ENCODE data around the gene IL16. TPM values are rescaled to one million over a fixed set of nuclear protein-coding genes. Genes with fewer than 3 reads are reported as not detected.

The IL16 gene
- total and polyA plus RNA-seq, 5 donors, result 3.1 to 5.1 (median 4.7) TPM

- WGBS, result 69% methylated on average over 2 of the region's 2 CpGs
- no peak overlapping the region for H3K4me3 ChIP-seq (ENCODE audit: low read length)
- intact Hi-C loops (cut with DNase I), result no loop called here
- H3K4me1 ChIP-seq (ENCODE audit: control insufficient read depth, insufficient read depth, low read length), result peaks cover 5% of the 10 kb centered on the region
- ATAC-seq (peak in 1 of 2 donors; percentile 37), DNase-seq (peak in 1 of 3 donors; percentile 60)
- no peaks in the 10 kb centered on the region for H3K27me3 ChIP-seq (ENCODE audit: control insufficient read depth, insufficient read depth)
- no peaks in the 10 kb centered on the region for H3K9me3 ChIP-seq (ENCODE audit: control insufficient read depth, low read length)
- H3K27ac ChIP-seq (ENCODE audit: low read length), result no peak overlapping the region
Measured at GRCh38 chr15:81174125-81174791, 22.4 kb upstream of the IL16 start.

- Histone ChIP-seq H3K9me3 (ENCODE audit: control insufficient read depth, low read length) (no peaks in the 10 kb centered on the region), H3K4me3 (ENCODE audit: low read length) (no peak overlapping the region), H3K4me1 (ENCODE audit: control insufficient read depth, insufficient read depth, low read length) (peaks cover 5% of the 10 kb centered on the region), H3K27me3 (ENCODE audit: control insufficient read depth, insufficient read depth) (no peaks in the 10 kb centered on the region), H3K27ac (ENCODE audit: low read length) (no peak overlapping the region)
- DNase-seq (no peak), ATAC-seq (no peak)
- WGBS, result 81% methylated on average over 1 of the region's 1 CpG
- intact Hi-C loops (cut with DNase I), result no loop called here
Measured at GRCh38 chr15:81174792-81175327, 21.8 kb upstream of the IL16 start.

- Histone ChIP-seq H3K27me3 (ENCODE audit: control insufficient read depth, insufficient read depth) (no peaks in the 10 kb centered on the region), H3K4me1 (ENCODE audit: control insufficient read depth, insufficient read depth, low read length) (peaks cover 5% of the 10 kb centered on the region), H3K4me3 (ENCODE audit: low read length) (no peak overlapping the region), H3K27ac (ENCODE audit: low read length) (no peak overlapping the region), H3K9me3 (ENCODE audit: control insufficient read depth, low read length) (no peaks in the 10 kb centered on the region)
- intact Hi-C loops (cut with DNase I), result no loop called here
- no peak for DNase-seq
- no peak for ATAC-seq
- 71% methylated on average over 1 of the region's 1 CpG for WGBS
Measured at GRCh38 chr15:81175496-81175895, 21.2 kb upstream of the IL16 start.

GRCh38 chr15:81176291-81176893 is 20.3 kb upstream of the IL16 start:
- H3K9me3 ChIP-seq (ENCODE audit: control insufficient read depth, low read length), result no peaks in the 10 kb centered on the region
- no peaks in the 10 kb centered on the region for H3K27me3 ChIP-seq (ENCODE audit: control insufficient read depth, insufficient read depth)
- 57% methylated on average over 16 of the region's 16 CpGs for WGBS
- H3K4me1 ChIP-seq (ENCODE audit: control insufficient read depth, insufficient read depth, low read length), result peaks cover 5% of the 10 kb centered on the region
- intact Hi-C loops (cut with DNase I), result no loop called here
- DNase-seq (peak; percentile 62 to 92 (median 87)), ATAC-seq (peak; percentile 83 to 91)
- no peak overlapping the region for H3K4me3 ChIP-seq (ENCODE audit: low read length)
- H3K27ac ChIP-seq (ENCODE audit: low read length), result peak overlapping the region; percentile 26

GRCh38 chr15:81178365-81178764 is 18.3 kb upstream of the IL16 start:
- Histone ChIP-seq H3K27ac (ENCODE audit: low read length) (no peak overlapping the region), H3K9me3 (ENCODE audit: control insufficient read depth, low read length) (no peaks in the 10 kb centered on the region), H3K4me1 (ENCODE audit: control insufficient read depth, insufficient read depth, low read length) (peaks cover 5% of the 10 kb centered on the region), H3K27me3 (ENCODE audit: control insufficient read depth, insufficient read depth) (no peaks in the 10 kb centered on the region), H3K4me3 (ENCODE audit: low read length) (no peak overlapping the region)
- ATAC-seq (no peak), DNase-seq (no peak)
- 82% methylated on average over 2 of the region's 2 CpGs for WGBS
- intact Hi-C loops (cut with DNase I), result no loop called here

GRCh38 chr15:81181220-81181619 is 15.5 kb upstream of the IL16 start:
- no peak overlapping the region for H3K4me3 ChIP-seq (ENCODE audit: low read length)
- H3K9me3 ChIP-seq (ENCODE audit: control insufficient read depth, low read length), result no peaks in the 10 kb centered on the region
- H3K4me1 ChIP-seq (ENCODE audit: control insufficient read depth, insufficient read depth, low read length), result no peaks in the 10 kb centered on the region
- H3K27me3 ChIP-seq (ENCODE audit: control insufficient read depth, insufficient read depth), result no peaks in the 10 kb centered on the region
- DNase-seq (no peak), ATAC-seq (no peak)
- 54% methylated on average over 3 of the region's 3 CpGs for WGBS
- H3K27ac ChIP-seq (ENCODE audit: low read length), result peak overlapping the region; percentile 24
- intact Hi-C loops (cut with DNase I), result no loop called here

GRCh38 chr15:81182031-81182755 is 14.5 kb upstream of the IL16 start:
- no peaks in the 10 kb centered on the region for H3K4me1 ChIP-seq (ENCODE audit: control insufficient read depth, insufficient read depth, low read length)
- H3K9me3 ChIP-seq (ENCODE audit: control insufficient read depth, low read length), result no peaks in the 10 kb centered on the region
- 47% methylated on average over 13 of the region's 13 CpGs for WGBS
- peak; percentile 23 to 34 for ATAC-seq
- H3K27ac ChIP-seq (ENCODE audit: low read length), result peak overlapping the region; percentile 79
- intact Hi-C loops (cut with DNase I), result no loop called here
- H3K4me3 ChIP-seq (ENCODE audit: low read length), result peak overlapping the region; percentile 2
- no peak for DNase-seq
- H3K27me3 ChIP-seq (ENCODE audit: control insufficient read depth, insufficient read depth), result no peaks in the 10 kb centered on the region

- intact Hi-C loops (cut with DNase I), result no loop called here
- Histone ChIP-seq H3K27me3 (ENCODE audit: control insufficient read depth, insufficient read depth) (no peaks in the 10 kb centered on the region), H3K27ac (ENCODE audit: low read length) (peak overlapping the region; percentile 49), H3K4me1 (ENCODE audit: control insufficient read depth, insufficient read depth, low read length) (no peaks in the 10 kb centered on the region), H3K9me3 (ENCODE audit: control insufficient read depth, low read length) (no peaks in the 10 kb centered on the region), H3K4me3 (ENCODE audit: low read length) (peak overlapping the region; percentile 2)
- DNase-seq (peak in 2 of 3 donors; percentile 61 to 66), ATAC-seq (peak; percentile 66 to 73)
- 32% methylated on average over 13 of the region's 13 CpGs for WGBS
Measured at GRCh38 chr15:81182756-81183438, 13.8 kb upstream of the IL16 start.

GRCh38 chr15:81183439-81183775 is 13.3 kb upstream of the IL16 start:
- WGBS, result 64% methylated on average over 4 of the region's 4 CpGs
- no peak for ATAC-seq
- Histone ChIP-seq H3K4me3 (ENCODE audit: low read length) (peak overlapping the region; percentile 2), H3K4me1 (ENCODE audit: control insufficient read depth, insufficient read depth, low read length) (no peaks in the 10 kb centered on the region), H3K27me3 (ENCODE audit: control insufficient read depth, insufficient read depth) (no peaks in the 10 kb centered on the region), H3K27ac (ENCODE audit: low read length) (peak overlapping the region; percentile 54), H3K9me3 (ENCODE audit: control insufficient read depth, low read length) (no peaks in the 10 kb centered on the region)
- no peak for DNase-seq
- intact Hi-C loops (cut with DNase I), result no loop called here

- Histone ChIP-seq H3K27ac (ENCODE audit: low read length) (no peak overlapping the region), H3K4me3 (ENCODE audit: low read length) (no peak overlapping the region), H3K4me1 (ENCODE audit: control insufficient read depth, insufficient read depth, low read length) (no peaks in the 10 kb centered on the region), H3K9me3 (ENCODE audit: control insufficient read depth, low read length) (no peaks in the 10 kb centered on the region), H3K27me3 (ENCODE audit: control insufficient read depth, insufficient read depth) (no peaks in the 10 kb centered on the region)
- 66% methylated on average over 5 of the region's 5 CpGs for WGBS
- intact Hi-C loops (cut with DNase I), result no loop called here
- DNase-seq (peak in 1 of 3 donors; percentile 35), ATAC-seq (peak in 1 of 2 donors; percentile 38)
Measured at GRCh38 chr15:81184188-81184587, 12.5 kb upstream of the IL16 start.
